Activated CD4-positive, alpha-beta T cell treated with anti-CD3 and anti-CD28 coated beads for 1 hour (primary cell): ENCODE data around the gene CHCHD1.
"Not testable (repeated sequence)": the region's sequence is repeated elsewhere in the genome, so short reads cannot be mapped to it uniquely, and the experiment has no call there.

Experiments used
- DNase-seq: peaks from one replicate; pipeline ENCODE4 v3.0.0-alpha.2; 2020

CHCHD1 gene

DNA sequence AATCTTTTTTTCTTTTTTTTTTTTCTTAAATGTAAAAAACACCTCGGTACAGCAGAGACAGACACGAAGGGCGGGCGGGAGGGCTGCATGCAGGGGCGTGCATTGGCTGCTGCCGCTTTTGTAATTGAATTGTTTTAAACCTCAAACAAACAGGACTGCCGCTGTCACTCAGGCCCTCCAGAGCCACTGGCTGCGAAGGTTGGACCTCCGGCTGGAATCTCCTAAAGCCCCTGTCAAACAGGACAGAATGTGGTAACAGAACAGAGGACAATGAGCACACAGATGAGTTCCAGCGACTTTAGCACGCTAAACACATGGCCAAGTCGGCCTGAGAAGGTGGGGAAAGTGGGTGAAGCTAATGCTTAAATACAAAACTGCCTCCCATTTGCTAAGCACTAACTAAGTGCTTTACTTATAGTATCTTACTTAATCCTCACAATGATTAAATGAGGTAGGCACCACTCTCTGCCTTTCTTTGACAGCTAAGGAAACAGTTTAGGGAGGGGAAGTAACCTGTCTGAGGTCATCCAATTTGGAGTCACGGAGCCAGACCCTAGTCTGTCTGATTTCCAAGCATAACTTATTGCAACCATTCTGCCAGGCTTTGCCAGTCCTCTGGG, 32.5 kb downstream of the CHCHD1 start:
- DNase-seq, result no peak

DNA sequence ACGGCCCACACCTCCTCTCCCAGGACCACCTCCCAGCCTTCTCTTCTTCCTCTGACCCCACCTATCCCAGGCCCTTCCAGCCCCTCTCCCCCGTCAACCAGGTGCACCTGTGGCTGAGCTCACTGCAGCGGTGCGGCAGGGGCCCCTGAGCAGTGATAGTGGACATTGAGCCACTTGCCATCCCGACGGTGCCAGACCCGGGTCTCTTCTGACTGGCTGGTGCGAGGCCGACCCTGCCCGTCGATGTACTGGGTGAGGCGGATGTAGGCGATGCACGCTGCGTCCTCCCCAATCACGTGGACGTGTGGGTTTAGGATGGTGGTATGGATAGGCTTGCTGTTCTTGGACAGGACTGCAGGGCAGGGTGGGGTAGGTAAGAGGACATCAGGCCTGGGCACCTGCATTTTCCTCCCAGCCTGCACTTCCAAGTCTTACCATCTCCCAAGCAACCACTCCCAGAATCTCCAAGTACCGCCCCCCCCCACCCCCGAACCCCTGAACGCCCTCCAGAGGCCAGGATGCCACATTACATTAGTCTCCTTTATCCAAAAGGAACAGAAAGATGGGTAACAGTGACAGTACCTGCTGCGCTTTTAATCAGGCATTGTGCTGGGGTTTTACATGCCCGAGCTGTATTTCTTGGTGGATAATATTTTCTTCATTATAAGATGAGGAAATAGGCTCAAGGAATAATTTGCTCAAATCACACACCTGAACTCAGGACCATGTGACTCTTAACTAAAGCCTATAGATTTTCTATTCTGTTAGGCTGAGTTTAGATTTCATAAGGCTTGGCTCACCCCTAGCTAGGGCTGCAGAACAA, 33.3 kb downstream of the CHCHD1 start:
- DNase-seq, result no peak

- DNase-seq, result no peak
Observed at GRCh38 chr10:73815719-73816030, 33.8 kb downstream of the CHCHD1 start.

- DNase-seq, result no peak
Observed at GRCh38 chr10:73816917-73817729, 35.3 kb downstream of the CHCHD1 start.

DNA sequence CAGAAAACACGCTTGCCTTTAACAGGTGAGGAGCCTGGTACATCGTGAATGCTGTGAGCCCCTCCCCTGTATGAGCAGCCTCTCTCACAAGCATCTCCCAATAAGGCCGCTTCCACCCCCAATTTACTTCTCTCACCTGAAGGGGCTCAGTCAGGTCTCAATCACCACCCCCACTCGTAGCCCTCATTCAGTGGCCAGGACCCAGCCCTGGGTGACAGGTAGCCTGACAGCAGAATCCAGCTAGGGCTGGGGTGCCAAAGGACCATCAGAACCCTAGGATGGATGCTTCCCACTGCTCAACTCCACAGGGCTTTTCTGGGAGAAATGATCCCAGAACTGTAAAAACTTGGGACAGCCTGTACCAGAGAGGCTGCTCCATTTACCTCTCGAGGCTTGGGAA, 36.0 kb downstream of the CHCHD1 start:
- no peak for DNase-seq

DNA sequence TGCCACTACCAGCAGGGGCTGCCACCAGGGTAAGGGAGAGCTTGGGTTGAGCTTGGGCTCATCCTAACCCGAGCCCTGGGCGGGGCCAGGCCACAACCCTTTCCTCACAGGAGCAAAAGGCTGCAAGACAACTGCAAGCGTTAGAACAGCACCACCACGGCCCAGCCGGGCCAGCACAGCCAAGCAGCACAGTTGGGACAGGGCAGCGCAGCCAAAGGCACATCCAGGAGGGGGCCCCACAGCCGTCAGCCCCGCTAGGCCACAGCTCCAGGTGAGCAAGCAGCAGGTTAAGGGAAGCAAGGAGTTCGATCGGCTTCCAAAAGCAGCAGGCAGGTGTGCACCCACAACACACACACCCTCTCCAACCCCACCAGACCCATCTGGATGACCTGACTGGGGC, 36.6 kb downstream of the CHCHD1 start:
- no peak for DNase-seq

- DNase-seq, result no peak
Observed at GRCh38 chr10:73819081-73819480, 37.2 kb downstream of the CHCHD1 start.

GRCh38 chr10:73819513-73820093, 37.8 kb downstream of the CHCHD1 start:
- DNase-seq, result no peak

- no peak for DNase-seq
Observed at GRCh38 chr10:73823391-73823790, 41.5 kb downstream of the CHCHD1 start.

- DNase-seq, result no peak
Observed at GRCh38 chr10:73824146-73824725, 42.4 kb downstream of the CHCHD1 start.

GRCh38 chr10:73827346-73828089, 45.7 kb downstream of the CHCHD1 start:
- DNase-seq, result no peak

DNA sequence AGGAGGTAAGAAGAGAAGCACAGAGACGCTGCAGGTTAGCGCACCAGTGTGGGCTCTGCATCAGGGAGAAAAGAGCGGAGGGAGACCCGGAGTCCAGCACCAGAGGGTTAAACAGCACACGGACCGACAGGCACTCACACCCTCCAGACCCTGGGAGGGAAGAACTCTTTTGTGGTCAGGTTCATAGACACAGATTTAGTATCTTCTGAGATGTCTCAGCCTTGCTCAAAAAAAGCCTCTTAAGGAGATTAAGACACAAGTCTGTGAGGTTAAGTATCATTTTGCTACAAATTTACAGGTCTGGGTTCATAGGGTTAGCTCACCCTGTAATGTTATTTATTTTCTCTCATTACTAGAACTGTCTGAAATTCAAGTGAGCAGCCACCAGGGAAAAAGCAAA, 46.3 kb downstream of the CHCHD1 start:
- DNase-seq, result no peak

DNA sequence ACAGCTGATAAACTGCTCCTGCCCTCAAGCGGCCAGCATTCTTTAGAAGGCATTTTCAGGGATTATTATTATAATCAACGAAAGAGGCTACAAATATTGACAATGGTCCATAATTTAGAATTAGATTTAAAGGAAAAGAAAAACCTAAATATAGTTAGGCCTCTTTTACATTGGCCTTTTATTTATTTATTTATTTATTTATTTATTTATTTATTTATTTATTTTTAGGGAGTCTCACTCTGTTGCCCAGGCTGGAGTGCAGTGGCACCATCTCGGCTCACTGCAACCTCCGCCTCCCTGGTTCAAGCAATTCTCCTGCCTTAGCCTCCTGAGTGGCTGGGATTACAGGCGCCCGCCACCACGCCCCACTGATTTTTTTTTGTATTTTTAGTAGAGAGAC, 47.2 kb downstream of the CHCHD1 start:
- not testable (repeated sequence) for DNase-seq
